ENCODE data around the gene L1TD1.

L1TD1 gene

DNA sequence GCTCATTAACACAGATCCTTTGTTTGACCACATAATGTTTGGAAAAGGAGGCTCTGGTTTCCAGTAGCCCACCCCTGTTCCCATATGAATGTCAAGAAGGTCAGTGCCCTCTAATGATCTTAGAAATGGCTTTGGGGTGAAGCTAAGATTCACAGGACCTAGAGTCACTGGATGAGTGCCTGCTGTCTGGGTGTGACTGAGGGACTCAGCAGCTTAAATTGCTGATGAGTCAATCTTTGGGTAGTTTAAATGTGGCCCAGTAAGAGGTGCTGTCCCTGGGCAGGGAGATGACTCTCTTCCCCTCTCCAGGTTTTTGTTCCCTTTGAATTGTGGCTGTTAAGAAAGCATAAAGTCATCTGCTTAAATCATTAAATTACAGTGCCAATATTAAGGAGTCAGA lies 50.6 kb downstream of the L1TD1 start:
- Histone ChIP-seq H3F3A (ENCODE audit: insufficient read depth, low read length) (no peaks in the 10 kb centered on the region), H2AFZ (ENCODE audit: low read length) (no peak overlapping the region), H3K4me2 (ENCODE audit: low read length) (no peak overlapping the region), H3K9me2 (ENCODE audit: low read depth, low read length) (no peaks in the 10 kb centered on the region), H3K9ac (ENCODE audit: low read length) (no peak overlapping the region), H3K9me3 (ENCODE audit: low read length) (no peaks in the 10 kb centered on the region), H4K20me1 (ENCODE audit: insufficient read depth, low read length) (no peaks in the 10 kb centered on the region), H3K79me2 (ENCODE audit: insufficient read depth, low read length) (no peaks in the 10 kb centered on the region), H3K4me3 (ENCODE audit: low read depth, low read length, poor library complexity, severe bottlenecking) (no peak overlapping the region), H3K36me3 (ENCODE audit: insufficient read depth, low read length) (no peaks in the 10 kb centered on the region), H3K27me3 (ENCODE audit: insufficient read depth, low read length) (peaks cover 7% of the 10 kb centered on the region; the same call in 1 of the 2 replicates), H3K27ac (ENCODE audit: low read depth, low read length, poor library complexity, severe bottlenecking) (no peak overlapping the region), H3K4me1 (ENCODE audit: insufficient read depth, low read length, severe bottlenecking) (no peaks in the 10 kb centered on the region)
- TF ChIP-seq, protein P1, sequence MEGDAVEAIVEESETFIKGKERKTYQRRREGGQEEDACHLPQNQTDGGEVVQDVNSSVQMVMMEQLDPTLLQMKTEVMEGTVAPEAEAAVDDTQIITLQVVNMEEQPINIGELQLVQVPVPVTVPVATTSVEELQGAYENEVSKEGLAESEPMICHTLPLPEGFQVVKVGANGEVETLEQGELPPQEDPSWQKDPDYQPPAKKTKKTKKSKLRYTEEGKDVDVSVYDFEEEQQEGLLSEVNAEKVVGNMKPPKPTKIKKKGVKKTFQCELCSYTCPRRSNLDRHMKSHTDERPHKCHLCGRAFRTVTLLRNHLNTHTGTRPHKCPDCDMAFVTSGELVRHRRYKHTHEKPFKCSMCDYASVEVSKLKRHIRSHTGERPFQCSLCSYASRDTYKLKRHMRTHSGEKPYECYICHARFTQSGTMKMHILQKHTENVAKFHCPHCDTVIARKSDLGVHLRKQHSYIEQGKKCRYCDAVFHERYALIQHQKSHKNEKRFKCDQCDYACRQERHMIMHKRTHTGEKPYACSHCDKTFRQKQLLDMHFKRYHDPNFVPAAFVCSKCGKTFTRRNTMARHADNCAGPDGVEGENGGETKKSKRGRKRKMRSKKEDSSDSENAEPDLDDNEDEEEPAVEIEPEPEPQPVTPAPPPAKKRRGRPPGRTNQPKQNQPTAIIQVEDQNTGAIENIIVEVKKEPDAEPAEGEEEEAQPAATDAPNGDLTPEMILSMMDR (IDR thresholded peaks at IDR 0.05; ENCODE audit: low read length), result no peak
- no peak for TF ChIP-seq EZH2 (IDR thresholded peaks at IDR 0.05; ENCODE audit: borderline replicate concordance, low read length)

DNA sequence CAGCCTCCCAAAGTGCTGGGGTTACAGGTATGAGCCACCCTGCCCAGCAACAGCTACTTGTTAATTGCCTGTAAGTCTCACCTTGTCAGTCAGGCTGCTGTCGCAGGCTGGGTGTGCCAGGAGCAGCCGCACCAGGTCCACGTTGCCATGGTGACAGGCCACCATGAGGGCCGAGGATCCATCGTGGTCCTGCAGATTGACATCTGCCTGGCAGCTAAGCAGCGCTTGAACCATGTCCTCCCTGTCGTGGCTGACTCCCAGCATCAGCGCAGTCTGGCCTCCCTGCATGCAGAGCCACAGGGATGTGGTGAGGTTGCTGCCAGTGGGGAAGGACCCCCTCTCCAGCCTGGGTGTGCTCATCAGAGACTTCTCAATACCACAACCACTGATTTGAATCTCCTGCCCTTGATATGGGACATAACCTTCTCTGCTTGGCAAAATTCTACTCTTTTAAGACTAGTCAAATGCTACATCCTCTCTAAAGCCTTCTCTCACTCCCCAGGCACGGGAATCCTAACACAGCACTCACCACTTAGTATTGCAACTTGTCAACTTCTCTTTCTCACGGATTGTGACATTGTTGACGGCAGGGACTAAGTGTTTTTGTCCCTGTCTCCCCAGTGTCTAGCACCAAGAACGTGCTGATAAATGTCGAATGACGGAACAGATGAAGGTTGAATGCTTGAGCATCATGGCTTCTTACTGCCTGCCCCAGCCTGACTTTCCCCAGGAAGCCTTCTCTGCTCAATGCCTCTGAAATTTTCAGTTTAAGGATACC lies 52.9 kb downstream of the L1TD1 start:
- Histone ChIP-seq H4K20me1 (ENCODE audit: insufficient read depth, low read length) (no peaks in the 10 kb centered on the region), H3K9ac (ENCODE audit: low read length) (no peak overlapping the region)

DNA sequence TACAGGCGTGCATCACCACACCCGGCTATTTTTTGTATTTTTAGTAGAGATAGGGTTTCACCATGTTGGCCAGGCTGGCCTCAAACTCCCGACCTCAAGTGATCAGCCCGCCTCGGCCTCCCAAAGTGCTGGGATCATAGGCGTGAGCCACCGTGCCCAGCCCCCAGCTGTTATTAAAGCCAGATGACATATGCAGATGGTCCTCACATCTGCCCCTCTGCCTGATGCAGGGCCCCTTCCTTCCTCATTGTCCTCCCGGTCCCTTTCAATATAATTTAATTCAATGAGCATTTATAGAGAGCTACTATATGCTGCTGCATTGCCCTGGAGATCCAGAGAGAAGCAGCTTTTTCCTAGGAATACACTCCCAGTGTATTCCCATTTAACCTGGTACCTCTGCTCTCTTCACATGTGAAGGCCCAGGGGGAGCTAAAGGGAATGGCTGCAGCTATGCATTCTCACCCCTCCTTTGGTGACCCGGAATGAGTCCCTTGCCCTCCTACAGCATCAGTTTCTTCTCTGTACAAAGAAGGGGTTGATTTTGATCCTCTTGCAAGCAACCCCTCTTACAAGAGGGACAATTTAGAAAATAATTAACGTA lies 55.6 kb downstream of the L1TD1 start:
- Histone ChIP-seq H3K9me2 (ENCODE audit: low read depth, low read length) (no peaks in the 10 kb centered on the region), H3K36me3 (ENCODE audit: insufficient read depth, low read length) (no peaks in the 10 kb centered on the region), H3K4me2 (ENCODE audit: low read length) (no peak overlapping the region), H3K27ac (ENCODE audit: low read depth, low read length, poor library complexity, severe bottlenecking) (no peak overlapping the region), H3K4me1 (ENCODE audit: insufficient read depth, low read length, severe bottlenecking) (no peaks in the 10 kb centered on the region), H3K27me3 (ENCODE audit: insufficient read depth, low read length) (no peaks in the 10 kb centered on the region), H3F3A (ENCODE audit: insufficient read depth, low read length) (no peaks in the 10 kb centered on the region), H3K4me3 (ENCODE audit: low read depth, low read length, poor library complexity, severe bottlenecking) (no peak overlapping the region), H3K79me2 (ENCODE audit: insufficient read depth, low read length) (no peaks in the 10 kb centered on the region), H2AFZ (ENCODE audit: low read length) (no peak overlapping the region), H3K9me3 (ENCODE audit: low read length) (no peaks in the 10 kb centered on the region), H3K9ac (ENCODE audit: low read length) (no peak overlapping the region), H4K20me1 (ENCODE audit: insufficient read depth, low read length) (no peaks in the 10 kb centered on the region)
- no peak for TF ChIP-seq EZH2 (IDR thresholded peaks at IDR 0.05; ENCODE audit: borderline replicate concordance, low read length)
- TF ChIP-seq, protein P1 (IDR thresholded peaks at IDR 0.05; ENCODE audit: low read length), result no peak

More for the DNA sequence above, 52.9 kb downstream of the L1TD1 start:
- Histone ChIP-seq H2AFZ (ENCODE audit: low read length) (no peak overlapping the region), H3K4me1 (ENCODE audit: insufficient read depth, low read length, severe bottlenecking) (no peaks in the 10 kb centered on the region), H3K36me3 (ENCODE audit: insufficient read depth, low read length) (no peaks in the 10 kb centered on the region), H3K4me2 (ENCODE audit: low read length) (no peak overlapping the region), H3K27ac (ENCODE audit: low read depth, low read length, poor library complexity, severe bottlenecking) (no peak overlapping the region), H3K9me3 (ENCODE audit: low read length) (no peaks in the 10 kb centered on the region), H3K79me2 (ENCODE audit: insufficient read depth, low read length) (no peaks in the 10 kb centered on the region), H3K9me2 (ENCODE audit: low read depth, low read length) (no peaks in the 10 kb centered on the region), H3K27me3 (ENCODE audit: insufficient read depth, low read length) (peaks cover 3% of the 10 kb centered on the region; the same call in 1 of the 2 replicates), H3K4me3 (ENCODE audit: low read depth, low read length, poor library complexity, severe bottlenecking) (no peak overlapping the region), H3F3A (ENCODE audit: insufficient read depth, low read length) (no peaks in the 10 kb centered on the region)
- TF ChIP-seq, protein P1 (IDR thresholded peaks at IDR 0.05; ENCODE audit: low read length), result no peak
- no peak for TF ChIP-seq EZH2 (IDR thresholded peaks at IDR 0.05; ENCODE audit: borderline replicate concordance, low read length)

All from OCI-LY1 (cell line).